NCI-H460 (cell line): Measurements from ENCODE around the gene CASP10. TPM values are rescaled to one million over a fixed set of nuclear protein-coding genes. Genes with fewer than 3 reads are reported as not detected.

Experiments
- DNase-seq: peaks from one replicate; pipeline ENCODE4 v3.0.0-alpha.2; 2016; ENCODE audit warnings: low read depth; ENCODE audit errors: extremely low read depth
- total RNA-seq: library from RNA; depleted of rRNA; stranded (reverse); fragments of >200 nt; shearing (Covaris generic); gene quantifications from 2 replicates; pipeline ENCODE4 v1.2.3, GENCODE V29; 2014

The CASP10 gene
- total RNA-seq, 1 experiment from 2014 or later, result 13.0 TPM

DNA sequence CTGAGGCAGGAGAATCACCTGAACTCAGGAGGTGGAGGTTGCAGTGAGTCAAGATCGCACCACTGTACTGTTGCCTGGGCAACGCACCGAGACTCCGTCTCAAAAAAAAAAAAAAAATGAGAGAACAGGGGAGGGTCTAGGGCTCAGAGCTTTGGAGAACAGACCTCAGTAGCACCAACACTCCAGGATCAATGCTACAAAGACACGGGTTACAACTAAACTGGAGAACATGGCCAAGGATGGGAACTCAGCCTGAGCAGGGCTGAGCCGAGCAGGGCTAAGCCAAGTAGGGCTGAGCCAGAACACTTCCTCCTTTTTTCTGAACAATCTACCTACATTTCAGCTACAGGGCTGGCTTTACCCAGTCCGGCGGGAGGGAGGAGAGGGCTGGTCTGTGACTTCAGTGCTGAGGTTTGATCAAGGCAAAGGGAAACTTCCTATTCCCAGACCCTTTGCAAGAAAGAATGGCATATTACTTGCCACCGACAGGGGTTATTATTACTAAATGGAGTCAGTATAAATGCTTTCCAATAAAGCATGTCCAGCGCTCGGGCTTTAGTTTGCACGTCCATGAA is 74.5 kb downstream of the CASP10 start:
- no peak for DNase-seq

DNA sequence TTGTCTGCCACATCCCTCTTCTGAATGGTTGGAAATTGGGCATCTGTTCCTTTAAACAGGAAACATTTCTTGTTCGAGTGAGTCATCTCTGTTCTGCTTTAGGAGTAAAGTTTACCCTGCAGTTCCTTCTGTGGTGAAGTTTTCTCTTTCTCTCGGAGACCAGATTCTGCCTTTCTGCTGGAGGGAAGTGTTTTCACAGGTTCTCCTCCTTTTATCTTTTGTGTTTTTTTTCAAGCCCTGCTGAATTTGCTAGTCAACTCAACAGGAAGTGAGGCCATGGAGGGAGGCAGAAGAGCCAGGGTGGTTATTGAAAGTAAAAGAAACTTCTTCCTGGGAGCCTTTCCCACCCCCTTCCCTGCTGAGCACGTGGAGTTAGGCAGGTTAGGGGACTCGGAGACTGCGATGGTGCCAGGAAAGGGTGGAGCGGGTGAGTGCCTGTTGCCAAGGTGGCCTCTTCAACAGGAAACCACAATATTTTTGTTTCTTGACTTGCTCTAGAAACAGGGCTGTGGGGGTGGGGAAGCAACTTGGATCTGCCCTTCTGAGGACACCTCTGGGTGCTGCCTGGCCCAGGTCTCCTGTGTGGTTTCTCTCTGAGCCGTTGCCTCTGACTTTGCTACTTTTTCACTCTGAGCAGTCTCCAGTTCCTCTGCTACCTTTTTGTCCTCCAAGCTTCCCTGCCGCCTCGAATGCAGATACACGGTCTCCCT is 75.2 kb downstream of the CASP10 start:
- peak; percentile 81 for DNase-seq

DNA sequence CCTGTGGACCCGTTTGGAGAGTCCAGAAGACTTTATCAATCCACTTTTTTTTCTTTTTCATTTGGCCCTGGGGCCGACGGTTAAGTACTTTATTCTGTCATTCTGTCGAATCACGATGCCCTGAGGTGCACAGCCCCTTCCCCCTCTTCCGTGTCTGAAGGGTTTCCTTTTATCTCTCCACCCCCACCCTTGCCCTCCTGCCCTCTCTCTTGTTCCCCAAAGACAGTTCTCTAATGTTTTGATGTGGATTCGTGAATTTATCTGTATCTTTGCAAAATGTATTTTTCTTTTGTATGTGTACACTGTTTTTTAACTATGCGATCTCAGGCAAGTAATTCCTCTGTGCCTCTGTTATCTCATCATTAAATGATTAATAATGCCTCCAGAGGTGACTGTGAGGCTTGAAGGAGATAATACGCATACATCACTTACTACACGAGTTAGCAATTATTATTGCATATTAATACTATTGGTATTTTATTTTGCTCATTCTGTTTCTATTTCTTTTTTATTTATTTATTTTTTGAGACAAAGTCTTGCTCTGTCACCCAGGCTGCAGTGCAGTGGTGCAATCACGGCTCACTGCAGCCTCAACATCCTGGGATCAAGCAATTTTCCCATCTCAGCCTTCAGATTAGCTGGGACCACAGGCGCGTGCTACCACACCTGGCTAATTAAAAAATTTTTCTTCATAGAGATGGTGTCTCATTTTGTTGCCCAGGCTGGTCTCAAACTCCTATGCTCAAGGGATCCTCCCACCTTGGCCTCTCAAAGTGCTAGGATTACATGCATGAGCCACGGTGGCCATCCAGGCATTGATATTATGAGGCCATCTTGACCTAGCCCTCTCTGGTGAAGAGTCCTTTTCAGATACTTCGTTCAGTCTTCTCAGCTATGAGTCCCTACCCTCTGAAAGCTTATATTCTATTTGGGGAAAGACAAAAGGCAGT is 76.0 kb downstream of the CASP10 start:
- DNase-seq, result no peak

DNA sequence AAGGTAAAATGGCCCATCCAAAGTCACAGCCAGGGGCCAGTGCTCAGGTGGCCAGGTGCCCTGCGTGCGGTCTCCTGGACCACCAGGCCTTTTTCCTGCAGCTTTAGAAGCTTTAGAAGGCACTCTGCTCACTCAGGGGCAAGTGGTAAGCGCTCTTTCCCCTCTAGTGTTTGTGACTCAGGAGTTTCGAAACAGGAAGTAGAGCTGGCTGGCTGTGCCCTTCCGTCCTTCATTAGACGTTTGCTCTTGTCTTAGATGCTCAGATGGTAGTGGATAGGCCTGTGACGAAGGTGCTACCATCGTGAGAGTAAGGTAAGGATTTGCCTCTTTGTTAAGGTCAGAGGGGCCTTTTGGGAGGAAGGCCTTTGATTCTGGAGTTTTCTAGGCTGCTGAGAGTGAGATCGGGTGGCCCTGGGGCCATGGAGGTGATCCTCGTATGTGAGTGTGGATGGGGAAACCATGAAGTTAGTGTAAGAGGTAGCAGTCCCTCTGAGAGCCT is 77.4 kb downstream of the CASP10 start, which contains the start of gene CASP8:
TSS of gene CASP8 (plus strand) at position 235 of the 499 bp plus-strand sequence. CDS start 5,951 bp downstream, outside the sequence.
- peak; percentile 72 for DNase-seq

DNA sequence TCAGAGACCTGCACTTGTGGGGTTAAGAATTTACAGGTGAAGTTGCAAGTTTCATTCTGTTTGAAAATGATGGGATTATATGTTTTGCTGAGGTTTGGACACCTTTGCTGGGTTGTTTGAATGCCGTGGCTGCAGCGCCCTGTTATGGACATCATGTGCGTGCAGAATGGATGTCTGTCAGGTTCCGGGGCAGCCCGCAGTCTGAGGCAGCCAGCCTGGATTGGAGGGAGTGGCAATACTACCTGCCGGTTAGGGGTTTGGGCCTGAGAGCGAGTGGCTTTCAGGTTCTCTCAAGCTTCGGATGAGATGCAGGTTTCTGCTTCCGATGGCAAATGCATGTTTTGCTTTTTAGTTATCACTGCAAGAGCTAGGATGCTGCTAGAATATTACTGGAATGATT is 78.5 kb downstream of the CASP10 start:
- no peak for DNase-seq

DNA sequence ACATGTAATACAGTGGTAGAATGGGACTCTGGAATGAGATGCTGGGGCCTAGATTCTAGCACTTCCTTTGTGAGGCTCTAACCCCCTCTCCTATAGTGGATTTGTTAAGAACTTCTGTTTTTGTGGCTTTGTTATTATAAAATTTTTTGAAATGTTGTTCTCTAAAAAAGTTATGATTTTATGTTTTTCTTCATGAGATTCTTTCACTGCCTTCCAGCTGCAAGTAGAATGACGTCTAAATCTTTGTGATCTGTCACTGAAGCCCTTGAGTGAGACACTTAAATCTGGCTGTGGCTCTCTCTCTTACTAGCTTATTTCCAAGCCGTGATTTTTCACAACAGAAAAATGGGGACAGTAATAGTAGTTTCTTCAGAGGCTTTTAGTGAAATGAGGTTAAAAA is 79.0 kb downstream of the CASP10 start:
- no peak for DNase-seq

DNA sequence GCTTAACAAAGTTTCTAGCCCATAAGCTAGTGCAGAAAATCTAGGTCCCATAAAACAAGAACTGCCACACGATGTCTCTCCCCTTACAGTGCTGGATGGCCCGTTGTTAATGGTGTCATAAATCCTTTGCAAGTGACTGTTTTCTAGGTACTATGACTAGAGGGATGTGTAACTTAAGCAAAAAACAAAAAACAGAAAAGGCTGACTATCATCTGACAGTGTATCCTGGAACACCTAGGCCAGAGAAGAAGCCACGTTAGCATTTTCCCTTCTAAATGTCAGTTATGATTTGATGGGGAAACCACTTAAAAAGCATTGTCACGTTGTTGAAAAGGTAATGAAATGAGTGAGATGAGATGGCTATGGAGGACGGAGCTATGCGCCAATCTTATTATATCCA is 79.8 kb downstream of the CASP10 start:
- DNase-seq, result no peak

DNA sequence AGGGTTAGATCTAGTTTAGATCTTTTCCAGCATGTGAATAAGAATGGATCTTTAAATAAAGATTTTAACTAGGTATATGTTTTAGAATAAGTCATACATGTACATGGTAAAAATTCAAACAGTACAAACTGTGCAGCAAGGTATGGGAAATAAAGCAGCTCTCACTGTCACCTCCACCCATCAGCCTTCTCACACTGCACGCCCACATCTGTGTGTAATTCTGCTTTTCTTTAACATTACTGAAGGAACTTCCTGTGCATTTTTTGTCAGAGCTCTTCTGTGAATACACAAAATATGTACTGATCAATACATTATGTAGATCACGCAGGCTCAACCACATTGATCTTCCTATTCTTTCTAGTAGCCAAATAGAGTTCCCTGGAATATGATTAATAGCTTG is 80.8 kb downstream of the CASP10 start:
- no peak for DNase-seq

DNA sequence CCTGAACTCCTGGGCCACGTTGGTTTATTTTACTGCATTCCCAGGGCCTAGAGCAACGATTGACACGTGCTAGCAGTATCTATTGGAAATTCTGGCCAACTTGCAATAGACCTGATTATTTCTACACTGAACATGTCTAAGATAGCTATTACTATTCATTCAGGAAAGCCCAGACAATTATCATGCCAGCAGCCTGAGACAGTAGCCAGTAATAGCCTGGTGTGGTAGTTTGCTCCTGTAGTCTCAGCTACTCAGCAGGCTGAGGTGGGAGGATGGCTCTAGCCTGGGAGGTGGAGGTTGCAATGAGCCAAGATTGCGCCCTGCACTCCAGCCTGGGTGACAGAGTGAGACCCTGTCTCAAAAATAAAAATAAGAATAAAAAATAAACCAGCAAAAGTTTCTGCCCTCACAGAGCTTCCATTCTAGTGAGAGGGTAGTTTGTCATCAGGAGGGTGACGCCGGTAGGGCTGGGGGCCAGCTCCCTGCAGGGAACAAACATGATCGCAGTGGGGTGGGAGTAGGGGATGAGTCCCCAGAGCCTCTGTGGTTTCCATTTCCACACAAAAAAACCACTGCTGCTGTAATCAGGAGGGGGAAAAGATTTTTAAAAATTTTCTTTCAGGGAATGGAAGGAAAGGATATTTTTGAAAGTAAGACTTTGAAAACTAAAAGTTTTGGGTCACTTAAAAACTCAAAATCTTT is 81.7 kb downstream of the CASP10 start:
- DNase-seq, result no peak

DNA sequence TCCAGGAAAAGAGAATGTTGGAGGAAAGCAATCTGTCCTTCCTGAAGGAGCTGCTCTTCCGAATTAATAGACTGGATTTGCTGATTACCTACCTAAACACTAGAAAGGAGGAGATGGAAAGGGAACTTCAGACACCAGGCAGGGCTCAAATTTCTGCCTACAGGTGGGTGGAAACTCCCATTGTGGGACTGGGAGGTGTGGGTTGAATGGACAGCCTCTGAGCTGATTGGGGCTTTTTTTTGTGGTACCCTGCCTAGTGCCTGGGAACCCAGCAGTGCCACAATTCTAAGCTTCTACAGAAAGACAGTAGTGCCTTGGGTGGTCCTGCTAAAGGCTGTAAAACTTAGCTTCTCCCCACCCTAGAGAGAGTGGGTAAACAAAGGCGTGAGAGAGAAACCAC is 83.7 kb downstream of the CASP10 start:
- DNase-seq, result no peak

DNA sequence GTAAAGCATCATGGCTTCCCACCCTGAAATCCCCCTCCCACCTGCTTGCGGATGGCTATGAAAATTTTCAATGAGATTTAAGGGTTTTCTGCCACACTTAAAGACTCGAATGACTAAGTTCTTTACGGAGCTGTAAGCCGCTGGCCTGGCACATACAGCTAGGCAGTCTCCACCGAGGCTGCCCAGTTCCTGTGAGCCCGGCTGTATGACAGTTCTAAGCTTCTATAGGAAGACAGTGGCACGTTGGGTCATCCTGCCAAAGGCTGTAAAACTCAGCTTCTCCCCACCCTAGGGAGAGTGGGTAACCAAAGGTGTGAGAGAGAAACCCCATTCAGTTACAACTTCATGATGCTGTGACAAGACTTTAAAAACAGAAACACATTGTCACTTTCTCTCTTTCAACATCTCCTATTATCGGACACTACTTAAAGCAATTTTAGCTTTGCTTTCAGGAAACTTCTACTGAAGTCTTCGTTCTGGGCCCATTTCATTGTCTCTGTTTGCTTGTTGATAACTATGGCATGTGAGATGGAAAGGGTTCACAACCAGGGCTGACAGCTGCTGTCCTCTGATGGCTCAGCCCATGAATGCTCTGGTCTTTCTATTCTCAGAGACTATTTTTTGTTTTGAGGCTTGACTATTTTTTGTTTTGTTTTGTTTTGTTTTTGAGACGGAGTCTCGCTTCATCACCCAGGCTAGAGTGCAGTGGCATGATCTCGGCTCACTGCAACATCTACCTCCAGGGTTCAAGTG is 84.5 kb downstream of the CASP10 start:
- DNase-seq, result no peak

DNA sequence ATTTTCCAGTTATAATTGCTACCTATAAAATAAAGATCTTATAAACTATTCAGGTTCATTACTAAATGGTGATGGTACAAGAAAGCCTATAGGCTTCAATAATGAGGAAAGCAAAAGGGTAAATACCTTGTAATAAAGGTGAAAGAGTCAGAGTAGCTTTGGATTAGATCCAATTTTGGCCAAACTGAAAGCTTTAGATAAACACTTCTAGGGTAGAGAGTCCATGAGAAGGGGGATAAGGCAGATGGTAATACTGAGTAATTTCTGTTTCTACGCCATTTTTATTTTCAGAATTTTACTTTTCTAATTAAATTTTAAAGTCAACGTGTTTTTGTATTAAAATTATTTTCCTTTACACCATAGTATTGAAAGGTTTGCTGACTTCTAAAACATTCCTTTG is 86.8 kb downstream of the CASP10 start:
- DNase-seq, result no peak

DNA sequence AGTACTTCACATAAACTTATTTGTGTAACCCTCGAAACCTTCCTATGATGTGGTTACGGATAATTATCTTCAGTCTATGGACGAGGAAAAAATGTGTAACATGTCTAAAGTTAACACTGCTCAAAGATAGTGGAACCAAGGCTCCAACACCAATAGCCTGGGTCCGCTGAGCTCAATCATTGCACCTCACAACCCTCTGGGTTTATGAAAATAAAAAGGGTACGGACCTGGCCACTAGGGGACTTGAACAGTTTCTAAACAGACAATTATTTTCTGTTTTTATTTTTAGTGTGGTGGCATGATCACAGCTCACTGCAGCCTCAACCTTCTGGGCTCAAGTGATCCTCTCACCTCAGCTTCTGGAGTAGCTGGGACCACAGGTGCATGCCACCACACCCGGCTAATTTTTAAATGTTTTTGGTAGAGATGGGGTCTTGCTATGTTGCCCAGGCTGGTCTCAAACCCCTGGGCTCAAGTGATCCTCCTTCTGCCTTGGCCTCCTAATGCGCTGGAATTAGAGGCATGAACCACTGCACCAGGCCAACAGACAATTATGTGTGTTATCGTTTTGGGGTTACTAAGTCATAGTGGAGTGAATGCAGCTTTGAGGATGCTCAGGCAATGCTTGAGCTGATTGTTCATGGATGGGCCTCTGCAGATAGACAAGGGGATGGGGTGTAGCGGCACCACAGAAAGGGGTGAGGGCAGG is 87.5 kb downstream of the CASP10 start:
- DNase-seq, result no peak

DNA sequence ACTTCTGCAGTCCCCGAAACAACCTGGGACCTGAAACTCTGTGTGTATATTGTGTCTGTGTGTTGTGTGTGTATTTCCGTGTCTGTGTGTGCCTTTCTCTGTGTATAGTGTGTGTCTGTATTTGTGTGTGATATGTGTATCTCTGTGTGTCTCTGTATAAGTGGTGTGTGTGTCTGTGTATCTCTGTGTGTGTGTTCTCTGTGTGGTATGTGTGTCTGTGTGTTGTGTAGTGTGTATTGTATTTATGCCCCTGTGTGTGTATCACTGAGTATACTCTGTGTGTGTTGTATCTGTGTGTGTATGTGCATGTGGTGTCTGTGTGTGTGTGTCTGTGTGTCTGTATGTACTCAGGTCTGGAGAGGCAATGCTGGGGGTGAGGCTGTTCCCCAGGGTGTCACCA is 89.0 kb downstream of the CASP10 start:
- DNase-seq, result no peak

DNA sequence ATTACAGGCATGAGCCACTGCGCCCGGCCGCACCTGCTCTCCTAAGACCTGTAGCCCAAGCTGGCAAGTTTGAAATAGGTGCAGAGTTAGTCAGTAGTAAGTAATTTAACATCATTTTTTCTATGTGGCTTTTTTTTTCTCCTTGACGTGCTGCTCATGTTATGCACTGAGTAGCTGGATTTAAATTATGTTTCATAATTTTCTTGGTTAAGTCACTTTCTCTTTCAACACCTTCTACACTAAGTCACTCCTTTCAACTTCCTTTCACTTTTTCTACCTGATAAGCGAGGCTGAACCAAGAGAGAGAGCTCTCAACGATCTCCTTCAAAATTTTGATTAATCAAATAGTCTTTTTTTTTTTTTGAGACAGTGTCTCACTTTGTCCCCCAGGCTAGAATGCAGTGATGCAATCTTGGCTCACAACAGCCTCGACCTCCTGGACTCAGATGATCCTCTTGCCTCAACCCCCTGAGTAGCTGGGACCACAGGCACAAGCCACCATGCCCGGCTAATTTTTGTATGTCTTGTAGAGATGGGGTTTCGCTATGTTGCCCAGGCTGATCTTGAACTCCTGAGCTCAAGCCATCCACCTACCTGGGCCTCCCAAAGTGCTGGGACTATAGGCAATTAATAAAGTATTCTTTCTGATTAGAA is 90.5 kb downstream of the CASP10 start:
- DNase-seq, result no peak

DNA sequence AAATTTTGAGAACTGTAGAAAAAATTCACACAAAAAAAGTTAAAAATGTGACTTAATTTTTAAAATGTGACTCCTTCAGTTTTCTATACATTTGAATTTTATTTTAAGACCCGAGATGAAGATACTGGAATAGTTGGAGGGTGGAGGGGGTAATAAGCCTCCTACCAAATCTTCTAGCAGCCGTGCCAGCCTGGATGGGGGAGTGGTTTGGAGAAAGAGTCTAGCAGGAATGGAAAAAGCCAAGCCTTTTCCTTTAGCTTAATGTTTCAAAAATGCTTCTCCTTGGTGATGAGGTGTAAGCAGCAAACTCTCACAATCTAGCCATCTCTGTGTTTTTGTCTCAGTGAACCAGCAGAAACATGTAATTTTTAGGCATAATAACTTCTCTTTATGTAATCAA is 92.1 kb downstream of the CASP10 start:
- DNase-seq, result no peak

DNA sequence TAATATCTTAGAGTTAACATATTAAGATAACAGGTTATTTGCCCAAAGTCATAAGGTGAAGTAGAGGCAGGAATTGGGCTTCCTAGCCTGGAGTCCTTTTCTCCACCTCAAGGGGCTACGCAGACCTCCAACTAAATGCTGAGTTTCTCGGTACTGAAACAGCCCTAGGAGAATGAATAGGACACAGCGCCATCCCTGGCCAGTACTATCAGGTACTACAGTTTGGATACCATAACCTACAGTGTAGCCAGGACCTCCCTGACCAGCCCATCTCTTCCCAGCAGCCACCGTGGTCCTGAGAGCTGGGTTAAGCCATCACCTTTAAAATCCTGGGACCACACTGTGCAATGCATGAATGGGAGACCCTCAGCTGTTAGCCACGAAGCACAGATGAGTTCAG is 93.0 kb downstream of the CASP10 start:
- no peak for DNase-seq

DNA sequence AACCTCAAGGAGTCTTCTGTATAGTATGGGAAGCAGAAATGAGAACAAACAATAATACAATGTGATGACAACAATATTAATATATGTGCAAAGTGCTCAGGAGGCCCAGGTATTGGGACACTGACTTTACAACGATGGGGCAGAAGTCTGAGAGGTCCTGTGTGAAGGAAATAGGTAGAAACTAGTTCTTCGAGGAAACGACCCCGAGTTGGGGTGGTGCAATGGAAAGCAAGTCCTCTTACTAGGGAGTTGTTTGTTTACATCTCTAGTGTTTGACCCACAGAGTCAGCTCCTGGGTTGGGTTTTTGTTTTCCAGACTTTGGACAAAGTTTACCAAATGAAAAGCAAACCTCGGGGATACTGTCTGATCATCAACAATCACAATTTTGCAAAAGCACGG is 93.6 kb downstream of the CASP10 start:
- no peak for DNase-seq
